HG03103 (cell line): Measurements from ENCODE around the gene SMIM26.

Experiments
- ATAC-seq: cut with Tn5 transposase; IDR thresholded peaks from one replicate; pipeline ENCODE4 v1.9.1; 2021; ENCODE audit warnings: low read depth; ENCODE audit not compliant: unreplicated experiment

Gene SMIM26

DNA sequence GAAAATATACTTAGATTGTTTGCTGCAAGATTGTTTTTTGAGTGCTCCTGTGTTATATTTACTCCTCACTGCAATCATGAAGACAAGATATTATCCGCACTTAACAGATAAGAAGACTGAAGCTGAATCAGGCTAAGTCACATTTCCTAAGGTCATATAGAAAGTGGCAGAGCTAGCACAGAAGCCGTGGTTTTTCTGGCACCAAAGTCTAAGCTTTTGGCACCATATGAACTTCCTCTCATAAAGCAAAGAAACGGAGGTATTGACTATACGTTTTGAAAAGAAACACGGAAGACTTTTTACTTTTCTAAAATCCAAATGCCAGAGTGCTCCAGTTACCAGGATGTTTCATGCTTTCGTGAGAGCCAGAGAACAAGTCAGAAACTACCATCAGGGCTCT lies 11.3 kb downstream of the SMIM26 start:
- no peak for ATAC-seq

DNA sequence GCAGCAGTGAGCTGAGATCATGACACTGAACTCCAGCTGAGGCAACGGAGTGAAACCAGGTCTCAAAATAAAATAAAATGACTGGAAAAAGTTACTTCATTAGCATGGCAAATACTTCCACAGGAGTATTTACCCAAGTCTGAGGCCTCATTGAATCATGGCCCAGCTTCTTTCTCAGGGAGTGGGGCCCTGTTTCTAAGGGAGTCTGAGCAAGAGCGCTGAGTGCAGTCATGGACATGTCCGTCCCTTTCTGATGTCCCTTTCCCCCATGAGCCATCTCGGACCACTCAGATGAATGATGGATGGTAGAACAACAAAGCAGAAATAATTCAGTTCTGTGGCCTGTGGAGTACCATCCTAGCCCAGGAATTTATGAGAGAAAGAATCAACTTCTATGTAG lies 12.8 kb downstream of the SMIM26 start:
- ATAC-seq: no peak

DNA sequence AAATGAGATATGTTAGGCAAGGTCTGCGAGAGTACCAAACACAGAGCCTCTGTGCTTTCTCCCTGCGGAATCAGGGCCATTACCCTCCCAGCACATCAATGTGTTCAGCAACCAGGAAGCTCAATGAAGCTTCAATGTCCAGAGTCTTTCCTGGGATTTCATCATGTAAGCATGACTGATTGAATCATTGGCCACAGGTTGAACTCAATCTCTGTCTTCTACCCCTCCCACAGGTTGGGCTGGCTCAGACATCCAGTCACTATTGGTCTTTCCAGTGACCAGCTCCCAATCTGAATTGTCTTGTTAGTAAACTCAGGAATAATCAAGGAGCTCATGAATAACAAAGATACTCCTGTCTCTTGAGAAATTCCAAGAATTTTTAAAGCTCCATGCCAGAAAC lies 17.9 kb downstream of the SMIM26 start:
- no peak for ATAC-seq

- peak; percentile 76 for ATAC-seq
Observed at GRCh38 chr20:18587665-18588573, 20.7 kb downstream of the SMIM26 start, which contains the start of gene DTD1. Gene DTD1 (plus strand): TSS chr20:18588054. CDS start chr20:18588073, 19 bp downstream.

DNA sequence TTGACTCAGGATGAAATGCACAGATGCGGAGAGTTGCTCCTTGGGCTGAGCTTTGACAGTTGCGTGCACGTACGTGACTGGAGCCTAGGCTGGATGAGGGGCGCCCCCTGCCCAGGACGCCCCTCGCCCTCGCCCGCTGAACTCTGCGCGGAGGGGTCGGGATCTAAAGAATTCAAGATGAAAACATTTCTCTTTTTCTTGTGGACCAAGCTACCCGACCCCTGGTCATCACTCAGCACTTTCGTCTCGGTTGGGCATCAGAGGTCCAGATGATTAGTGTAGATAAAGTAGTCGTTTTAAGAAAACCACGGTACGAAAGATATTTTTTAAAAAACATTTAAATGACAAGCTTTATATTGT lies 21.3 kb downstream of the SMIM26 start:
- ATAC-seq: peak; percentile 4

DNA sequence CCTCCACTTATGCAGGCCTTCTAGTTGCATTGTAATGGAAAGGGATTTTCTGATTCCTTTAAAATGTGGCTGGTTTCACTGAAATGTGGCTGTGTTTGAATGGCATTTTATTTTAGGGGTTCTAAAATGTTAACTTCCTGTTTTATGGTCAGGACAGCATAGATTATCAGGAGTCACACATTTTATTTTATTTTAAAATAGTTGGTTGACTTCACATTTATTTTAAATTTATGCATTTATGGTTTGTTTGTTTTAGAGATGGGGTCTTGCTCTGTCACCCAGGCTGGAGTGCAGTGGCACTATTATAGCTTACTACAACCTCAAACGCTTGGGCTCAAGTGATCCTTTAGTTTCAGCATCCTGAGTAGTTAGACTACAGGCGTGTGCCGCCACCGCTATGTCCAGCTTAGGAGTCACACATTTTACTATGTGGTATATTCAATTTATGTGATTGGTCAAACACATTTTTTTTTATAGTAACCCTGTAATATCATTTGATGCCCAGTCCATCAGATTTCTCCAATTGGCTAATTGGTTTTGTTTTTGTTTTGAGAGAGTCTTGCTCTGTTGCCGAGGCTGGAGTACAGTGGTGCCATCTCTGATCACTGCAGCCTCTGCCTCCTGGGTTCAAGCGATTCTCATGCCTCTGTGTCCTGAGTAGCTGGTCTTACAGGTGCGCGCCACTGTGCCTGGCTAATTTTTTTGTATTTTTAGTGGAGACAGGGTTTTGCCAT lies 22.9 kb downstream of the SMIM26 start:
- no peak for ATAC-seq

GRCh38 chr20:18596270-18596669 lies 29.0 kb downstream of the SMIM26 start:
- no peak for ATAC-seq

- no peak for ATAC-seq
Observed at GRCh38 chr20:18609741-18610140, 42.5 kb downstream of the SMIM26 start.

- ATAC-seq: no peak
Observed at GRCh38 chr20:18611492-18611891, 44.3 kb downstream of the SMIM26 start.

- no peak for ATAC-seq
Observed at GRCh38 chr20:18613553-18613952, 46.3 kb downstream of the SMIM26 start.

GRCh38 chr20:18614244-18614643 lies 47.0 kb downstream of the SMIM26 start:
- ATAC-seq: no peak

DNA sequence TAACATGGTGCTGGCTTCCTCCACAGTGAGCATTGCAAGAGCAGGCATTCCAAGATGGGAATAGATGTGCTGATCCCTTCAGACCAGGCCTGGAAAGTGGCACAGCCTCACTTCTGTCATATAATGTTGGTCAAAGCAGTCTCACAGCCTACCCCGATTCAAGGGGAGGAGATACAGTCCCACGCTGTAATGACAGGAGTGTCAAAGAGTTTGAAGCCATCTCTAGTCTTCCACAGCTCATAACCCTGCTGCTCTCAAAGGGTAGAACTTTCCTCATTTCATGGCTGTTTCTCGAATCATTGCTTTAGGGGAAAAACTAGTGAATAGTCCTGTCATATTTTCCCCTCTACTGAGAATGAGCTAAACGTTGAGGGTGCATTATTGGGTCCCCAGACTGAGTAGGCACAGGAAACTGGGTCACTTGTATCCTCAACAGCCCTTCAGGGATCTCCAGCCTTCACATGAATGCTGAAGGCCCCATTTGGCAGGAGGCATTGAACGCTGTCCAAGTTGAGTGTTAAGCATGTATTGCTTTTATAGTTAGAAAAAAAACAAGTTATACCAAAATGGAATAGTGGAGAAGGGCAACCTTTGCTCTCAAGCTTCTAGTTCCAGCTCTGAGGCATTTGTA lies 47.9 kb downstream of the SMIM26 start:
- no peak for ATAC-seq
